Spleen (tissue), 13 donors: ENCODE data around the gene SLCO1B3. TPM values are rescaled to one million over a fixed set of nuclear protein-coding genes. Genes with fewer than 3 reads are reported as not detected.
"Not testable (repeated sequence)": the region's sequence is repeated elsewhere in the genome, so short reads cannot be mapped to it uniquely, and the experiment has no call there.

Source experiments
- DNase-seq: peaks from one replicate; pipeline ENCODE4 v3.0.0-alpha.2; 2020
- H3K27ac ChIP-seq, 8 donors: fragments of 200-600 bp; sonication (generic) in 7 of 8; 1 replicate in 4 of 8; 2 replicates in 4 of 8; pipeline versions ENCODE4 v1.5.0 to v1.8.0; 2016 to 2021; ENCODE audit warnings: inconsistent platforms in 4 of 8, mild to moderate bottlenecking in 4 of 8, moderate library complexity in 1 of 8
- H3K27me3 ChIP-seq, 7 donors: fragments of 200-600 bp; sonication (generic) in 6 of 7; replicated peaks in 1 of 7; 1 replicate in 4 of 7; 2 replicates in 3 of 7; pipeline versions ENCODE4 v1.5.0 to v1.8.0; 2016 to 2021; ENCODE audit warnings: inconsistent platforms in 3 of 7, mild to moderate bottlenecking in 1 of 7
- H3K36me3 ChIP-seq, 6 donors: fragments of 200-600 bp; sonication (generic) in 5 of 6; 1 replicate in 4 of 6; 2 replicates in 2 of 6; pipeline versions ENCODE4 v1.5.0 to v1.8.0; 2016 to 2021; ENCODE audit warnings: inconsistent platforms in 2 of 6
- H3K4me1 ChIP-seq, 6 donors: fragments of 200-600 bp; sonication (generic) in 5 of 6; 1 replicate in 3 of 6; 2 replicates in 3 of 6; pipeline versions ENCODE4 v1.5.0 to v1.8.0; 2016 to 2021; ENCODE audit warnings: inconsistent platforms in 3 of 6
- H3K4me3 ChIP-seq, 8 donors: fragments of 200-600 bp; sonication (generic) in 7 of 8; 1 replicate in 4 of 8; 2 replicates in 4 of 8; pipeline versions ENCODE4 v1.5.0 to v1.8.0; 2016 to 2021; ENCODE audit warnings: inconsistent platforms in 4 of 8, mild to moderate bottlenecking in 4 of 8, moderate library complexity in 2 of 8
- H3K9me3 ChIP-seq, 8 donors: fragments of 200-600 bp; sonication (generic) in 7 of 8; 1 replicate in 4 of 8; 2 replicates in 4 of 8; pipeline versions ENCODE4 v1.5.0 to v1.8.0; 2016 to 2021; ENCODE audit warnings: inconsistent platforms in 4 of 8
- CTCF ChIP-seq, 11 experiments: fragments of 200-600 bp in 7 of 11; fragments of 450-650 bp in 4 of 11; sonication (generic) in 4 of 11; IDR thresholded peaks in 8 of 11; conservative IDR thresholded peaks in 3 of 11; 1 replicate in 7 of 11; 2 replicates in 4 of 11; pipeline versions ENCODE4 v1.4.0 to v1.8.0; 2016 to 2021; ENCODE audit warnings: antibody characterized with exemption in 11 of 11, inconsistent platforms in 4 of 11, mild to moderate bottlenecking in 1 of 11
- POLR2A ChIP-seq, 3 donors: fragments of 450-650 bp; IDR thresholded peaks; one replicate each; pipeline ENCODE4 v1.5.1; 2017; ENCODE audit warnings: antibody characterized with exemption in 3 of 3, mild to moderate bottlenecking in 1 of 3
- POLR2AphosphoS5 ChIP-seq, 3 donors: sonication (generic); formaldehyde crosslinking; IDR thresholded peaks; one replicate each; pipeline ENCODE4 v1.5.1; 2017; ENCODE audit warnings: antibody characterized with exemption in 3 of 3
- WGBS, 5 donors: extraction: QIAGEN DNeasy Blood & Tissue Kit in 3 of 5; methylation state at CpG; one replicate each; pipeline versions ENCODE4 v1.1.5 to v1.1.7; 2013 to 2018; 5-methylcytosine and 5-hydroxymethylcytosine counted together
- intact Hi-C: fragments of 100-400 bp; cut with DNase I; formaldehyde crosslinking; loops from one replicate; pipeline ENCODE4 v1.15.0; 2023; ENCODE audit warnings: low total_unique reads
- long read RNA-seq, 2 donors: transcript quantifications; one replicate each; lab custom pipeline, GENCODE V29; 2026
- polyA plus RNA-seq, 3 donors: library from polyadenylated mRNA; stranded (reverse); fragments of 200-250 nt; gene quantifications; one replicate each; pipeline ENCODE4 v1.2.1, GENCODE V29; 2013
- total RNA-seq, 7 donors: library from RNA; depleted of rRNA in 3 of 7; stranded (reverse); fragments of >200 nt in 3 of 7; fragmentation: NEBNext Ultra II Directional in 4 of 7; extraction: Animal tissue kit (Norgen Biotek cat#: 25700) in 4 of 7; gene quantifications; one replicate each; pipeline versions ENCODE4 v1.1.0 to v1.2.1, GENCODE V29; 2016 to 2021
- donor health status: healthy with polysubstance abuse.
- donor health status: DM: no; HTN: no; CAD: no; lungs with moderate emphysema.
- donor health status: DM: no; HTN: no; CAD: no.
- donor health status: Bipolar disorder and iron deficiency.
- donor health status: healthy.
- donor health status: DM: no; HTN: no; CAD: no.
- donor health status: DM: yes; HTN: yes; CAD: no.

The SLCO1B3 gene
- total RNA-seq, result not detected
- polyA plus RNA-seq, result under 1 TPM in 1 of 3 donors, not detected in 2; 0.03 TPM
- long read RNA-seq, donor 1, result 0 reads
- long read RNA-seq, donor 2, result 0 reads

DNA sequence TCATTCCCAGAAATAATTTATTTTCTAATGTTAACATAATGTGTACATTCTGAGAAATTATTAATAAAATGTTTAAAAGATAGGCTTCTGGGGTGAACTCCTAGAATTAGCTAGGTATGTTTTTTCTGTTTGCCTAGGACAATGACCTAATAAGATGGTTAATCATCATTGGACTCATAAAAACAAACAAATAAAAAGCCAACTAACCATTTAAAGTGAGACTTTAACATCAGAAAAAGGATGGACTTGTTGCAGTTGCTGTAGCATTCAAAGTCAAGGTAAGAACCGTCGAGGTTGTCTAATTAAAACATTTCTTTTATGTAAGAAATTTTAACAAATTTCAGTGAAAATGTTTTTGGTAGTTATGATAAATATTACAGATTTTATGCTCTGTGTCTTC lies at the start of gene SLCO1B3:
SLCO1B3 (plus strand) TSS at position 219 of the 400 bp plus-strand sequence. CDS start 5,034 bp downstream, outside the sequence.
- Histone ChIP-seq H3K36me3 (no peaks in the 10 kb centered on the region), H3K27ac (no peak within 1 kb of the TSS), H3K27me3 (no peaks in the 10 kb centered on the region), H3K9me3 (peaks cover 0 to 16% (median 0%) of the 10 kb centered on the region in 8 donors), H3K4me3 (no peak within 1 kb of the TSS), H3K4me1 (no peaks in the 10 kb centered on the region)
- TF ChIP-seq POLR2A (IDR thresholded peaks at IDR 0.05), result no peak
- TF ChIP-seq POLR2AphosphoS5 (IDR thresholded peaks at IDR 0.05), result no peak
- no peak for TF ChIP-seq CTCF (IDR thresholded peaks at IDR 0.05 in 8 of 11, conservative IDR thresholded peaks at IDR 0.05 in 3 of 11)
- intact Hi-C loops, result no loop called here
- WGBS, 5 donors, result 88 to 99% (median 93%) methylated on average over 2 of the region's 2 CpGs
- no peak for DNase-seq

DNA sequence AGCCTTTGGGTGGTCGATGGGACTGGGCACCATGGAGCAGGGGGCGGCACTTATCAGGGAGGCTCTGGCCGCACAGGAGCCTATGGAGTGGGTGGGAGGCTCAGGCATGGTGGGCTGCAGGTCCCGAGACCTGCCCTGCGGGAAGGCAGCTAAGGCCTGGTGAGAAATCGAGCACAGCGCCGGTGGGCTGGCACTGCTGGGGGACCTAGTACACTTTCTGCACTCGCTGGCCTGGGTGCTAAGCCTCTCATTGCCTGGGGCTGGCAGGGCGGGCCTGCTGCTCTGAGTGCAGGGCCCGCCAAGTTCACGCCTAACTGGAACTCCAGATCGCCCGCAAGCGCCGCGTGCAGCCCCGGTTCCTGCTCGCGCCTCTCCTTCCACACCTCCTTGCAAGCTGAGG lies 33.1 kb upstream of the SLCO1B3 start:
- no peak overlapping the region for H3K4me3 ChIP-seq
- H3K27me3 ChIP-seq, result no peaks in the 10 kb centered on the region
- no peaks in the 10 kb centered on the region for H3K36me3 ChIP-seq
- no peaks in the 10 kb centered on the region for H3K4me1 ChIP-seq
- intact Hi-C loops, result no loop called here
- H3K27ac ChIP-seq, result no peak overlapping the region
- peaks cover 0 to 38% (median 9%) of the 10 kb centered on the region in 8 donors for H3K9me3 ChIP-seq
- TF ChIP-seq POLR2A (IDR thresholded peaks at IDR 0.05) (no peak), CTCF (IDR thresholded peaks at IDR 0.05 in 8 of 11, conservative IDR thresholded peaks at IDR 0.05 in 3 of 11) (no peak), POLR2AphosphoS5 (IDR thresholded peaks at IDR 0.05) (no peak)
- no peak for DNase-seq
- 85 to 95% (median 90%) methylated on average over 9 to 20 of the region's 20 CpGs for WGBS, 5 donors

- TF ChIP-seq CTCF (IDR thresholded peaks at IDR 0.05 in 8 of 11, conservative IDR thresholded peaks at IDR 0.05 in 3 of 11) (no peak), POLR2AphosphoS5 (IDR thresholded peaks at IDR 0.05) (no peak), POLR2A (IDR thresholded peaks at IDR 0.05) (no peak)
- intact Hi-C loops, result no loop called here
These were observed 31.5 kb upstream of the SLCO1B3 start for GRCh38 chr12:20778969-20779368.

GRCh38 chr12:20779971-20780370 lies 30.5 kb upstream of the SLCO1B3 start:
- intact Hi-C loops, H3K36me3 ChIP-seq, DNase-seq: not testable (repeated sequence)

More at GRCh38 chr12:20778969-20779368, 31.5 kb upstream of the SLCO1B3 start:
- H3K36me3 ChIP-seq, result no peaks in the 10 kb centered on the region
- no peaks in the 10 kb centered on the region for H3K4me1 ChIP-seq
- H3K4me3 ChIP-seq, result no peak overlapping the region
- H3K27ac ChIP-seq, result no peak overlapping the region
- DNase-seq, result no peak
- no peaks in the 10 kb centered on the region for H3K27me3 ChIP-seq
- peaks cover 0 to 42% (median 9%) of the 10 kb centered on the region in 8 donors for H3K9me3 ChIP-seq
- 84 to 93% (median 89%) methylated on average over 2 of the region's 2 CpGs for WGBS, 5 donors

DNA sequence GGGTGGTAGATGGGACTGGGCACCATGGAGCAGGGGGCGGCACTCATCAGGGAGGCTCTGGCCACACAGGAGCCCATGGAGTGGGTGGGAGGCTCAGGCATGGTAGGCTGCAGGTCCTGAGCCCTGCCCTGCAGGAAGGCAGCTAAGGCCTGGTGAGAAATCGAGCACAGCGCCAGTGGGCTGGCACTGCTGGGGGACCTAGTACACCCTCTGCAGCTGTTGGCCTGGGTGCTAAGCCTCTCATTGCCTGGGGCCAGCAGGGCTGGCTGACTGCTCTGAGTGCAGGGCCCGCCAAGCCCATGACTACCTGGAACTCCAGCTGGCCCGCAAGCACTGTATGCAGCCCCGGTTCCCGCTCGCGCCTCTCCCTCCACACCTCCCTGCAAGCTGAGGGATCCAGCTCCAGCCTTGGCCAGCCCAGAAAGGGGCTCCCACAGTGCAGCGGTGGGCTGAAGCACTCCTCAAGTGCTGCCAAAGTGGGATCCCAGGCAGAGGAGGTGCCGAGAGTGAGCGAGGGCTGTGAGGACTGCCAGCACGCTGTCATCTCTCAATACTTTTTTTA lies 26.6 kb upstream of the SLCO1B3 start:
- H3K4me3 ChIP-seq, H3K9me3 ChIP-seq, DNase-seq, H3K27me3 ChIP-seq, intact Hi-C loops, H3K36me3 ChIP-seq, H3K4me1 ChIP-seq, H3K27ac ChIP-seq: not testable (repeated sequence)
- 90 to 95% (median 94%) methylated on average over 5 to 13 of the region's 13 CpGs for WGBS, 5 donors

More at GRCh38 chr12:20779971-20780370, 30.5 kb upstream of the SLCO1B3 start:
- not testable (repeated sequence) for H3K4me3 ChIP-seq, H3K27me3 ChIP-seq, H3K27ac ChIP-seq, H3K4me1 ChIP-seq
- WGBS, 5 donors, result 48 to 75% (median 63%) methylated on average over 3 of the region's 3 CpGs
- H3K9me3 ChIP-seq, result peaks cover 0 to 36% (median 9%) of the 10 kb centered on the region in 8 donors
